Uterus (tissue), 2 donors: ENCODE measurements around the gene ICAM4.

Experiments used
- CTCF ChIP-seq, 4 experiments: fragments of 200-600 bp in 2 of 4; fragments of 450-650 bp in 2 of 4; sonication (generic) in 2 of 4; IDR thresholded peaks; one replicate each; pipeline ENCODE4 v1.5.1; 2016 to 2019; ENCODE audit warnings: antibody characterized with exemption in 4 of 4, mild to moderate bottlenecking in 2 of 4, moderate library complexity in 1 of 4
- POLR2A ChIP-seq, 2 donors: fragments of 450-650 bp; IDR thresholded peaks; one replicate each; pipeline ENCODE4 v1.6.1; 2016; ENCODE audit warnings: antibody characterized with exemption in 2 of 2, mild to moderate bottlenecking in 1 of 2, moderate library complexity in 1 of 2

GRCh38 chr19:10299545-10300458, 13.0 kb downstream of the ICAM4 start:
- TF ChIP-seq POLR2A (IDR thresholded peaks at IDR 0.05), result no peak
- no peak for TF ChIP-seq CTCF (IDR thresholded peaks at IDR 0.05)
